22Rv1 (cell line): ENCODE results near the gene KLHL30.

ENCODE experiments used
- H3K27ac ChIP-seq: fragments of 450-650 bp; 2 replicates; pipeline ENCODE4 v1.5.1; 2017
- CTCF ChIP-seq: fragments of 450-650 bp; IDR thresholded peaks from 2 replicates; pipeline ENCODE4 v1.5.1; 2017; ENCODE audit warnings: mild to moderate bottlenecking
- ZFX ChIP-seq: fragments of 450-650 bp; IDR thresholded peaks from 2 replicates; pipeline ENCODE4 v1.6.1; 2017; ENCODE audit warnings: antibody characterized with exemption, borderline replicate concordance

KLHL30 gene

DNA sequence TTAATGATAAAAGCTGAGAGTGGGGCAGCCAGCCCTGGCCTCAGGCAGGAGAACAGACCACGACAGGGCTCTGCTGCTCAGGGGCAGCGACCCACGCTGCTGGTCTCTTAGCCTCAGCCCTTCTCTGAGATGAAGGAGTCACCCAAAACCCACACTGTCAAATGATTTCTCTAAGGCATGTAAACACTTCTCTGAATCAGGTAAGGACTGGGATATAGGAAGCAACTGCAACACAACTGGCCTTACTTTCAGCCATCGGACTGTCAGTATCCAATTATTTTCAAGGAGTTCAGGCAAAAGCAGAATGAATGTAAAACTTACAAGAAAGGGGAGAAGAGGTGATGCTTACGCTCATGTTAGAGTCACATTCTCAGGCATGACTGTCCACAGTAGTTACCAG, 42.1 kb downstream of the KLHL30 start:
- H3K27ac ChIP-seq, result no peak overlapping the region
- TF ChIP-seq ZFX (no peak), CTCF (no peak)

DNA sequence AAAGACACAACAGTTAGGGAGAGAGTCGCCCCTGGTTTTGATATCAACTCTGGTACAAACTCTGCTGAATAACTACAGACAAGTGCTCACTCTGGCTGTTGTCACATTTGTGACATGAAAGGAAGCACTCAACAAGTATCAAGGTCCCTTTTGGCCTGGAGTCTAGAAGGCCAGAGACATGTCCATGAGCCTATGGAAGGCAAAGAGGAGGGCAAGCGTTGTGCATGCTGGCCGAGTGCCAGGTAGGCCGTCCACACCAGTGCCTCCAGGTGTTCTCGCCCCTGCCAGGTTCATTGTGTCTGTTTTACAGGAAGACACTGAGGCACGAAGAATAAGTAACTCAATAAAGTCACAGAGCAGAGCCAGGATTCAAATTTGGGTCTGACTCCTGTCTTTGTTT, 43.9 kb downstream of the KLHL30 start:
- TF ChIP-seq CTCF (no peak), ZFX (no peak)
- H3K27ac ChIP-seq, result no peak overlapping the region

DNA sequence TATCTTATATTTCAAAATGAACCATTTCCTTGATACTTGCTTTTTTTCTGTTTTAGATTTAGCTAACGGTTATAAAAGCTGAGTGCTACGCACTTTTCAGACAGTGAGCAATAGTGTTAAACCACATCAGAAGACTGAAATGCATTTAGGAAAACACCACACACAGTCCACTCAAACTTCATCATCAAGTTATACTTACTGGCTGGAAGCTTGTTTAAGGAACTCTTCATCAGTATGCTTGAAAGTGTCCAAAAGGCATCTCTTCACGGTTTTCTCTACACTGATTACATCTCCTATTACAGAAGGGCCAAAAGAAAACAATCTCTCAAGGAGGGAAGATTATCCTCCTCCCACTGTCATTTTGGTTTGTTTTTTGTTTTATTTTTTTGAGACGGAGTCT, 45.4 kb downstream of the KLHL30 start:
- TF ChIP-seq ZFX (no peak), CTCF (no peak)
- H3K27ac ChIP-seq, result no peak overlapping the region

DNA sequence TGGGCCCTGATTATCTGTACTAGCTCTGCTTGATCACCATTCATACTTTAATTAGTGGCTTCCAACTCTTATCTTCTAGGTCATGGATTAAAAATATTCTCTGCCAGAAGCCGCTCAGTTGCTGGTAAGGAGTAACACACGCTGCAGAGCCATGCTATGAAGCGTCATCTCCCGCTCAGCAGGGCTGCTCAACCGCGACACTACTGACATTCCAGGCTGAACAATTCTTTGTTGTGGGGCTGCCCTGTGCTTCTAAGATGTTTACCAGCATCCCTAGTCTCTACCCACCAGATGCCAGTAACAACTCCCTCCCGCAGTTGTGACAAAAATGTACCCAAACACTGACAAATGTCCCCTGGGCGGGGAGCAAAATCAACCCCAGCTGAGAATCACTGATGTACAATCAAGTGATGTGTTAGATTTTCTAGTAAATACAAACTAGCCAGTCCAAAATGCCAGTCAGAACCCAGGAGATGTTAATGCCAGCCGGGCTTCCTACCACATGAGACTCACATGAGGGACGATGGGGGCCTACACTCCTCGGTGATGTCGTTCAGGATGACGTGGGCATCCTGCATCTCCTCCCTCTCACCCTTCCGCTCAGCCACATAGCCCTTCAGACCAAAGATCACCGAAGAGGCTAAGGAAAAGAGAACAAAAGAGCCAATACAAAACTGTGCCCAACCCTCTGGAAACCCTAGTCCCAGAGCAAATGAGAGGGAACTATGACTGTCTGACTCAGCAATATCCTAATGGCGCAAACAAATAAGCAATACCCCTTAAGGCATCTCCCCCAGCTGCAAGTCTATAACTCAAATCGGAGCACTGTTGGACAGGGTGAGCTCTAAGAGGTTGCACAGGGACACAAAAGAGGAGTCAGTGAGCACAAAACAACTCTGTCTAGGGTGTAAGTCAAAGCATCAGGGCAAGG, 49.4 kb downstream of the KLHL30 start:
- TF ChIP-seq ZFX (no peak), CTCF (no peak)
- H3K27ac ChIP-seq, result no peak overlapping the region

DNA sequence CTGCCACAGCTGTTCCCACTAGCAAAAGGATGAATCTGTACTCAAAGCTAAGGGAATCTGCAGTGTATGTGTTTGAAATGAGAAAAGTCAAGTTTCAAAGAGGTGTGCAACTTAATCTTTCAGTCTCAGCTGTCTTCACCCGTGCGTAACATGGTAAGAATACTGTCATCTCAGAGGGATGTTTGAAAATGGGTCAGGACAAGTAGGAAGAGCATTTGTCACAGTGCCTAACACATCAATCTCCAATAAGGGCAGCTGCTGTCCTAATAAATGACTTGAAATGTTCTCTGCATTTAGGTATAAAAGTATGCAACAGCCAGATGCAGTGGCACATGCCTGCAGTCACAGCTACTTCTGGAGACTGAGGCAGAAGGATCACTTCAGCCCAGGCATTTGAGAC, 52.0 kb downstream of the KLHL30 start:
- no peak overlapping the region for H3K27ac ChIP-seq
- TF ChIP-seq ZFX, result no peak
- TF ChIP-seq CTCF, result no peak
